Prostate gland (tissue), 2 donors: ENCODE data around the gene FASN. TPM values are rescaled to one million over a fixed set of nuclear protein-coding genes. Genes with fewer than 3 reads are reported as not detected.
A peak's percentile ranks its signal among the peaks of the same experiment; 100 is the strongest.

Source experiments
- DNase-seq: peaks from one replicate; pipeline ENCODE4 v3.0.0-alpha.2; 2019; ENCODE audit warnings: low spot score
- H3K27ac ChIP-seq, 2 donors: fragments of 200-600 bp; sonication (generic); 2 replicates each; pipeline ENCODE4 v1.5.1; 2017 to 2019
- H3K27me3 ChIP-seq: fragments of 200-600 bp; sonication (generic); replicated peaks from 2 replicates; pipeline ENCODE4 v1.5.1; 2019; ENCODE audit not compliant: insufficient read depth
- H3K36me3 ChIP-seq, 2 donors: fragments of 200-600 bp; sonication (generic); 1 replicate in 1 of 2; 2 replicates in 1 of 2; pipeline versions ENCODE4 v1.5.1 to v1.8.1; 2017 to 2019
- H3K4me1 ChIP-seq: fragments of 200-600 bp; sonication (generic); replicated peaks from 2 replicates; pipeline ENCODE4 v1.5.1; 2019
- H3K4me3 ChIP-seq, 2 donors: fragments of 200-600 bp; sonication (generic); 2 replicates each; pipeline ENCODE4 v1.5.1; 2017 to 2019
- H3K9me3 ChIP-seq: fragments of 200-600 bp; sonication (generic); 2 replicates; pipeline ENCODE4 v1.5.1; 2017
- POLR2A ChIP-seq: fragments of 450-650 bp; IDR thresholded peaks from one replicate; pipeline ENCODE4 v1.6.1; 2016; ENCODE audit warnings: antibody characterized with exemption, mild to moderate bottlenecking
- POLR2AphosphoS5 ChIP-seq: sonication (generic); formaldehyde crosslinking; IDR thresholded peaks from one replicate; pipeline ENCODE4 v1.6.1; 2017; ENCODE audit warnings: antibody characterized with exemption
- WGBS: methylation state at CpG from one replicate; pipeline ENCODE4 v1.1.5; 2018; 5-methylcytosine and 5-hydroxymethylcytosine counted together
- intact Hi-C: fragments of 100-400 bp; cut with DNase I; formaldehyde crosslinking; loops from one replicate; pipeline ENCODE4 v1.14.2; 2022
- total RNA-seq, 2 donors: library from RNA; depleted of rRNA; stranded (reverse); fragments of >200 nt; gene quantifications; one replicate each; pipeline ENCODE4 v1.1.0, GENCODE V29; 2016
- TF ChIP-seq, protein P1 (sequence below), 4 experiments: fragments of 200-600 bp in 2 of 4; fragments of 450-650 bp in 2 of 4; sonication (generic) in 2 of 4; IDR thresholded peaks; 1 replicate in 3 of 4; 2 replicates in 1 of 4; pipeline ENCODE4 v1.5.1; 2016 to 2019; ENCODE audit warnings: antibody characterized with exemption in 4 of 4, mild to moderate bottlenecking in 2 of 4, moderate library complexity in 2 of 4

Gene FASN
- total RNA-seq, 2 donors from 2014 or later = 192 to 388 TPM

DNA sequence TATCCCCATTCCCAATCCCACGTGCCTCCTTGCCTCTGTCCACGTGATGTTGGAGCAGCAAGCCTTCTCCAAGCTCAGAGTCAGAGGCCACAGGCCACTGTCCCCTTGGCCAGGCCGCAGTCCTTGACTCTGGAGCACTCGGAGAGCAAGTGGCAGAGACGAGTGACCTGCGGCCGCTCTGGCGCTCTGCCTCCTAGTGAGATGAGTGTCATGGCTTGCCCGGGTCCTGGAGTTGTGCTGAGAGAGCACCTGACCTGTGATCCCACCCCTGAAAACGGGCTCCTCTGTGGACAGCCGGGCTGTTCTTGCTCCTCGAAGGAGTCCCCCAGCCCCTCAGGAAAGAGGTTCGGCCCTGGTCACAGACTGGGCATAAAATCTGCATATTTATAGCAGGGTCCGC is 10.0 kb upstream of the FASN start:
- peaks cover 42% of the 10 kb centered on the region for H3K4me1 ChIP-seq
- H3K36me3 ChIP-seq = no peaks in the 10 kb centered on the region
- H3K27me3 ChIP-seq = no peaks in the 10 kb centered on the region
- TF ChIP-seq POLR2AphosphoS5 = no peak
- 83% methylated on average over 14 of the region's 14 CpGs for WGBS
- H3K9me3 ChIP-seq = no peaks in the 10 kb centered on the region
- intact Hi-C loops = no loop called here
- H3K4me3 ChIP-seq = no peak overlapping the region
- peak overlapping the region; percentile 98 to 99 for H3K27ac ChIP-seq
- DNase-seq = no peak

DNA sequence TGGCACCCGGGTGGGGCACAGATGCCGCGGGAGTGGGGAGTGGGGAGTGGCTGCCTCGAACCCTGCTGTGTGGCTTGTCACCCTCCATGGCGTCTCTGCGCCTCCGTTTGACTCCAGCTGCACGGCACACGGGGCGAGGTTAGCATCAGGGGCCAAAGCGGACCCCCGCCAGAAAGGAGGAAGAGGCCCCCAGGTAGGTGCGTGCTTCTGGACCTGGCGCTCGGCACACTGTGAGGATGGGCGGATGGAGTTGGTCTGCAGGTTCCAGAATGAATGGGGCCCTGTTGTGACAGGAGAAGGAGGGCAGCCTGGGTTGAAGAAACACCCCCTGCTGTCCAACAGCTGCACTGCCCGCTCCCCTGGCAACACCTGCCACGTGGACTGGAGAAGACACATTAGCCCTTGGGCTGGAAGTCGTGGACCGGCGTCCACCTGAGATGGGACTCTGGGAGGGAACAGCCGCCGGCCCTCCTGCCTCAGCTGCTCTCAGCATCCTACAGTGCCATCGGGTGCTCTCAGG is 9.4 kb upstream of the FASN start:
- no peaks in the 10 kb centered on the region for H3K36me3 ChIP-seq
- WGBS = 66% methylated on average over 24 of the region's 24 CpGs
- TF ChIP-seq POLR2AphosphoS5 = no peak
- TF ChIP-seq, protein P1, sequence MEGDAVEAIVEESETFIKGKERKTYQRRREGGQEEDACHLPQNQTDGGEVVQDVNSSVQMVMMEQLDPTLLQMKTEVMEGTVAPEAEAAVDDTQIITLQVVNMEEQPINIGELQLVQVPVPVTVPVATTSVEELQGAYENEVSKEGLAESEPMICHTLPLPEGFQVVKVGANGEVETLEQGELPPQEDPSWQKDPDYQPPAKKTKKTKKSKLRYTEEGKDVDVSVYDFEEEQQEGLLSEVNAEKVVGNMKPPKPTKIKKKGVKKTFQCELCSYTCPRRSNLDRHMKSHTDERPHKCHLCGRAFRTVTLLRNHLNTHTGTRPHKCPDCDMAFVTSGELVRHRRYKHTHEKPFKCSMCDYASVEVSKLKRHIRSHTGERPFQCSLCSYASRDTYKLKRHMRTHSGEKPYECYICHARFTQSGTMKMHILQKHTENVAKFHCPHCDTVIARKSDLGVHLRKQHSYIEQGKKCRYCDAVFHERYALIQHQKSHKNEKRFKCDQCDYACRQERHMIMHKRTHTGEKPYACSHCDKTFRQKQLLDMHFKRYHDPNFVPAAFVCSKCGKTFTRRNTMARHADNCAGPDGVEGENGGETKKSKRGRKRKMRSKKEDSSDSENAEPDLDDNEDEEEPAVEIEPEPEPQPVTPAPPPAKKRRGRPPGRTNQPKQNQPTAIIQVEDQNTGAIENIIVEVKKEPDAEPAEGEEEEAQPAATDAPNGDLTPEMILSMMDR (IDR thresholded peaks at IDR 0.05) = peak in 2 of 4 experiments; percentile 27 to 37
- TF ChIP-seq POLR2A = no peak
- H3K4me1 ChIP-seq = peaks cover 42% of the 10 kb centered on the region
- intact Hi-C loops = no loop called here
- no peaks in the 10 kb centered on the region for H3K27me3 ChIP-seq
- DNase-seq = no peak
- no peak overlapping the region for H3K4me3 ChIP-seq
- H3K27ac ChIP-seq = peak overlapping the region; percentile 98 to 99
- no peaks in the 10 kb centered on the region for H3K9me3 ChIP-seq

DNA sequence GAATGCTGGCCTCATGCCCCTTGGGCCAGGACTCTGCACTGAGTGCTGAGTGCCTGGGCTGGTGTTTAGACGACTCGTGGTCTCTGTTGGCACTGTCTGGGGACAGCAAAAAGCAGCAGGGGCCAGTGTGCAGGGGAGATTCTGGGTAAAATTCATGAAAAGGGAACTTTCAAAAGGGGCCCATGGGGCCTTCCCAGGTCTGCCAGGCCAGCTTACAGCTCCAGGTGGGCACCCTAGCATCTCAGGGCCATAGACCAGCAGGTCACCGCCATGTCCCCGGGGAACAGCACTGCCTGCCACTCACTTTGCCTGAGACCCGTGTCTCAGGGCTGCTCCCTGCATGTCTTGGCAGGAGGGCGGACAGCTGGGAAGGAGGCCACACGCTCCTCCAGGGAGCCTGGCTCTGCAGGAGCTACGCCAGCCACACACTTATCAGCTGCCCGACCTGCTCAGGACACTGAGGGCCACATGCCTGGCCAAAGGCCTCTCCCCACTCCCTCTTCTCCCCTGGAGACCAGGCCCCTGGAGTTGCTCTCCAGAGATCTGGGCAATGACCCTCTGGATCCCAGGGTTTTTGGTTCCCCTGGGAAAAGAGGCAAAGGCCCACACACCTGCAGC is 8.8 kb upstream of the FASN start:
- H3K27ac ChIP-seq = peak overlapping the region; percentile 98 to 99
- no peak for DNase-seq
- WGBS = 17% methylated on average over 8 of the region's 9 CpGs

DNA sequence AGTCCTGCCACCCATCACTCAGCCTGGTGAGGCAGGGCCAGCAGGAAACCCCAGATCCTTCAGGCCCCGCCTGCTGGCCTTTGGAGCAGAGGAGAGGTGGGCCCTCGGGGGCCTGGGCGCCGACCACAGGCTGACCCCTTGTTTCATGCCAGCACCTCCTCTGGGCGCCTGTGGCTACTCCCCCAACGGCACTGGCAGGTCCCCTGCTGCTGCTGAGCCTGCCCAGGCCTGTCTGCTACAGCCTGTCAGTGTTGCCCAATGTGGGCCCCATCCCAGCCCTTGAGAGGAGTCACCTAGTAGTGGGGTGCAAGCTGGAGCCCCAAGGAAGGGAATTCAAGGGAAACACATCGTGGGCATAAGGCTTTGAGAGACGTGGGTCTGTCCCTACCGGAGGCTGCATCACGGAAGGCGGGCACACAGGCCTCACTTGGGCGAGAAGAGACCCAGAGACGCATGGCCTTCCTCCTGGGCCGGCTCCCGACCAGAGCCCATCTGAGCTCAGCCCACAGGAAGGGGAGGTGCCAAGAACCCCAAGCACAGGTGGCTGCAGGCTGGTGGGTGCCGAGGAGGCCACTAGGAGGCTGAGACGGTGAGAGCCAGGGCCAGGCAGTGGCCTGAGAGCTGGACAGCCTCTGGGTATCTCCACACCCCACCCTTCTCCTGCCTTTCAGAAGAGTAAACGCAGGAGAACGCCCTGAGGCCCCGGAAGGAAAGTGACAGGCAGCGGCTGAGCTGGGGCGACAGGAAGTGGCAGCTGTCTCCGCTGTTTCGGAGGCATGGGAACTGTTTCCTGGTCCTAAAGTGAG is 8.0 kb upstream of the FASN start:
- Histone ChIP-seq H3K36me3 (no peaks in the 10 kb centered on the region), H3K27me3 (no peaks in the 10 kb centered on the region), H3K4me1 (peaks cover 52% of the 10 kb centered on the region), H3K9me3 (no peaks in the 10 kb centered on the region), H3K27ac (peak overlapping the region; percentile 98 to 99), H3K4me3 (no peak overlapping the region)
- 20% methylated on average over 24 of the region's 24 CpGs for WGBS
- intact Hi-C loops = no loop called here
- no peak for TF ChIP-seq POLR2A
- TF ChIP-seq POLR2AphosphoS5 = peak; percentile 70
- TF ChIP-seq, protein P1 (IDR thresholded peaks at IDR 0.05) = peak in 3 of 4 experiments; percentile 12 to 55 (median 42)
- peak; percentile 91 for DNase-seq

More for the DNA sequence above, 8.8 kb upstream of the FASN start:
- H3K4me1 ChIP-seq = peaks cover 45% of the 10 kb centered on the region
- no peak overlapping the region for H3K4me3 ChIP-seq
- TF ChIP-seq POLR2AphosphoS5 (no peak), POLR2A (no peak)
- TF ChIP-seq, protein P1 (IDR thresholded peaks at IDR 0.05) = no peak
- no peaks in the 10 kb centered on the region for H3K27me3 ChIP-seq
- no peaks in the 10 kb centered on the region for H3K9me3 ChIP-seq
- H3K36me3 ChIP-seq = no peaks in the 10 kb centered on the region
- intact Hi-C loops = no loop called here

DNA sequence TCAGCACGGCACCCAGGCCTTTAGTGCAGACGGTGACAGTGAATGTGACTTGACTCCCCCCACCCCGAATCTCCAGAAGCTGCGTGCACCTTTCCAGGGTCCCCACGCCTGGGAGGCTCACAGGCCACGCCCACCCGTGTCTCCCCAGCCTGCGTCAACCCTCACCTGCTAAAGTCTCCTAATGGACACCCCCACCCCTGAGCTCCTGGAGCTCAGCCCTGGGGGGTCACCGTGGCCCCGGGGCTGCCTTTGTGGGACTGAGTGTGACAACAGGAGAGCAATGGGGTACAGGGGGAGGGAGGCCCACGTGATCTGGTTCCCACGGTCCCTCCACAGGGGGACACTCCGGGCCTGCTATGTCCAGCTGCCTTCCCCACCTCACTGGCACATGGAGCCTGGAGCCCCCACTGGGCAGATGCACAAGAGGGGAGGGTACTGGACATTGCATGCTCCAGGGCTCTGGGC is 7.4 kb upstream of the FASN start:
- intact Hi-C loops = no loop called here
- H3K36me3 ChIP-seq = no peaks in the 10 kb centered on the region
- TF ChIP-seq POLR2AphosphoS5 (no peak), POLR2A (no peak)
- TF ChIP-seq, protein P1 (IDR thresholded peaks at IDR 0.05) = no peak
- DNase-seq = no peak
- H3K27me3 ChIP-seq = no peaks in the 10 kb centered on the region
- WGBS = 64% methylated on average over 13 of the region's 13 CpGs
- no peak overlapping the region for H3K4me3 ChIP-seq
- peaks cover 59% of the 10 kb centered on the region for H3K4me1 ChIP-seq
- H3K27ac ChIP-seq = peak overlapping the region; percentile 98 to 99
- H3K9me3 ChIP-seq = no peaks in the 10 kb centered on the region
